Erythroblast (primary cell): ENCODE results near the gene SLC1A4.
"Not testable (repeated sequence)": the region's sequence is repeated elsewhere in the genome, so short reads cannot be mapped to it uniquely, and the experiment has no call there.

ENCODE experiments used
- GATA1 ChIP-seq: IDR thresholded peaks from 2 replicates; pipeline ENCODE4 v1.6.1; 2011; ENCODE audit warnings: low read depth, mild to moderate bottlenecking, control low read depth, low read length, moderate library complexity
- POLR2A ChIP-seq: IDR thresholded peaks from 2 replicates; pipeline ENCODE4 v1.6.1; 2011; ENCODE audit warnings: mild to moderate bottlenecking, low read length

- TF ChIP-seq POLR2A, GATA1: not testable (repeated sequence)
Measured at GRCh38 chr2:64969086-64969485, 20.1 kb upstream of the SLC1A4 start.
